ENCODE measurements around the gene SIRPA. TPM values are rescaled to one million over a fixed set of nuclear protein-coding genes. Genes with fewer than 3 reads are reported as not detected.

The SIRPA gene
- total RNA-seq, 2 donors from 2014 or later, result 20.3 to 31.0 TPM

- H3K27ac ChIP-seq, result no peak overlapping the region
- no peaks in the 10 kb centered on the region for H3K27me3 ChIP-seq (replicated peaks; ENCODE audit: insufficient read depth)
- H3K36me3 ChIP-seq, result no peaks in the 10 kb centered on the region
- no peaks in the 10 kb centered on the region for H3K9me3 ChIP-seq
- no peak overlapping the region for H3K4me3 ChIP-seq
- intact Hi-C loops (cut with DNase I), result no loop called here
- 57% methylated on average over 3 of the region's 3 CpGs for WGBS
- TF ChIP-seq POLR2A (IDR thresholded peaks at IDR 0.05) (no peak), POLR2AphosphoS5 (IDR thresholded peaks at IDR 0.05) (no peak), CTCF (IDR thresholded peaks at IDR 0.05) (no peak)
- H3K4me1 ChIP-seq (replicated peaks), result no peaks in the 10 kb centered on the region
- DNase-seq (ENCODE audit: low spot score), result no peak
These were observed 27.5 kb upstream of the SIRPA start for GRCh38 chr20:1867495-1868260.

GRCh38 chr20:1868856-1869255 is 26.4 kb upstream of the SIRPA start:
- Histone ChIP-seq H3K4me3 (no peak overlapping the region), H3K4me1 (replicated peaks) (no peaks in the 10 kb centered on the region), H3K9me3 (no peaks in the 10 kb centered on the region), H3K27me3 (replicated peaks; ENCODE audit: insufficient read depth) (no peaks in the 10 kb centered on the region), H3K27ac (no peak overlapping the region), H3K36me3 (no peaks in the 10 kb centered on the region)
- intact Hi-C loops (cut with DNase I), result no loop called here
- DNase-seq (ENCODE audit: low spot score), result no peak
- 74% methylated on average over 3 of the region's 3 CpGs for WGBS
- TF ChIP-seq POLR2AphosphoS5 (IDR thresholded peaks at IDR 0.05) (no peak), POLR2A (IDR thresholded peaks at IDR 0.05) (no peak), CTCF (IDR thresholded peaks at IDR 0.05) (no peak)

GRCh38 chr20:1870323-1870722 is 24.9 kb upstream of the SIRPA start:
- DNase-seq (ENCODE audit: low spot score), result no peak
- H3K36me3 ChIP-seq, result no peaks in the 10 kb centered on the region
- intact Hi-C loops (cut with DNase I), result no loop called here
- H3K9me3 ChIP-seq, result no peaks in the 10 kb centered on the region
- no peaks in the 10 kb centered on the region for H3K4me1 ChIP-seq (replicated peaks)
- TF ChIP-seq POLR2AphosphoS5 (IDR thresholded peaks at IDR 0.05) (no peak), CTCF (IDR thresholded peaks at IDR 0.05) (no peak), POLR2A (IDR thresholded peaks at IDR 0.05) (no peak)
- WGBS, result 94% methylated on average over 4 of the region's 4 CpGs
- H3K27ac ChIP-seq, result no peak overlapping the region
- no peak overlapping the region for H3K4me3 ChIP-seq
- no peaks in the 10 kb centered on the region for H3K27me3 ChIP-seq (replicated peaks; ENCODE audit: insufficient read depth)

GRCh38 chr20:1870792-1871550 is 24.2 kb upstream of the SIRPA start:
- no peak for TF ChIP-seq POLR2AphosphoS5 (IDR thresholded peaks at IDR 0.05)
- TF ChIP-seq POLR2A (IDR thresholded peaks at IDR 0.05), result no peak
- no peak for TF ChIP-seq CTCF (IDR thresholded peaks at IDR 0.05)
- H3K27me3 ChIP-seq (replicated peaks; ENCODE audit: insufficient read depth), result no peaks in the 10 kb centered on the region
- DNase-seq (ENCODE audit: low spot score), result no peak
- intact Hi-C loops (cut with DNase I), result no loop called here
- H3K4me3 ChIP-seq, result no peak overlapping the region
- H3K9me3 ChIP-seq, result no peaks in the 10 kb centered on the region
- WGBS, result 58% methylated on average over 17 of the region's 17 CpGs
- H3K4me1 ChIP-seq (replicated peaks), result no peaks in the 10 kb centered on the region
- H3K36me3 ChIP-seq, result no peaks in the 10 kb centered on the region
- no peak overlapping the region for H3K27ac ChIP-seq
